CD14-positive monocyte (primary cell): ENCODE data around the gene EML6. TPM values are rescaled to one million over a fixed set of nuclear protein-coding genes. Genes with fewer than 3 reads are reported as not detected.

Source experiments
- DNase-seq, 3 donors: peaks; one replicate each; pipeline ENCODE4 v3.0.0-alpha.2; 2011 to 2022
- H2AFZ ChIP-seq: 2 replicates; pipeline ENCODE4 v1.6.0; 2012; ENCODE audit warnings: mild to moderate bottlenecking, low read depth, low read length, inconsistent platforms; ENCODE audit not compliant: insufficient read depth, poor library complexity, severe bottlenecking
- H3K27ac ChIP-seq, 2 donors: 1 replicate in 1 of 2; 2 replicates in 1 of 2; pipeline ENCODE4 v1.5.1; 2012 to 2013; ENCODE audit warnings: low read length in 2 of 2, control low read depth in 1 of 2, inconsistent platforms in 1 of 2, low read depth in 1 of 2, mild to moderate bottlenecking in 1 of 2
- H3K27me3 ChIP-seq, 2 donors: one replicate each; pipeline versions ENCODE4 v1.6.0 to v1.6.1; 2011 to 2013; ENCODE audit warnings: low read length in 2 of 2; ENCODE audit not compliant: control insufficient read depth in 2 of 2, insufficient read depth in 2 of 2
- H3K36me3 ChIP-seq, 2 donors: replicated peaks in 1 of 2; 1 replicate in 1 of 2; 2 replicates in 1 of 2; pipeline versions ENCODE4 v1.5.1 to v1.6.1; 2012 to 2013; ENCODE audit warnings: low read length in 2 of 2, control low read depth in 1 of 2, inconsistent platforms in 1 of 2, mild to moderate bottlenecking in 1 of 2; ENCODE audit not compliant: insufficient read depth in 2 of 2, control insufficient read depth in 1 of 2
- H3K4me1 ChIP-seq, 2 donors: 1 replicate in 1 of 2; 2 replicates in 1 of 2; pipeline versions ENCODE4 v1.5.1 to v1.6.1; 2012 to 2013; ENCODE audit warnings: low read length in 2 of 2, control low read depth in 1 of 2, inconsistent platforms in 1 of 2, mild to moderate bottlenecking in 1 of 2, moderate library complexity in 1 of 2; ENCODE audit not compliant: insufficient read depth in 2 of 2, control insufficient read depth in 1 of 2
- H3K4me2 ChIP-seq: replicated peaks from 2 replicates; pipeline ENCODE3; 2012; ENCODE audit warnings: low read length, moderate library complexity, mild to moderate bottlenecking; ENCODE audit not compliant: poor library complexity, severe bottlenecking; ENCODE audit errors: extremely low read depth
- H3K4me3 ChIP-seq, 3 experiments: fragments of 200-600 bp in 1 of 3; sonication (generic) in 1 of 3; replicated peaks in 1 of 3; 1 replicate in 2 of 3; 2 replicates in 1 of 3; pipeline ENCODE4 v1.5.1; 2011 to 2013; ENCODE audit warnings: low read length in 3 of 3, mild to moderate bottlenecking in 3 of 3, control low read depth in 2 of 3, low read depth in 2 of 3, inconsistent platforms in 1 of 3, moderate library complexity in 1 of 3
- H3K79me2 ChIP-seq: 2 replicates; pipeline ENCODE4 v1.6.0; 2012; ENCODE audit warnings: mild to moderate bottlenecking, control low read depth, inconsistent platforms, low read length, moderate library complexity; ENCODE audit not compliant: insufficient read depth
- H3K9ac ChIP-seq: 2 replicates; pipeline ENCODE4 v1.6.0; 2017; ENCODE audit warnings: low read length, mild to moderate bottlenecking; ENCODE audit not compliant: insufficient read depth, poor library complexity, severe bottlenecking
- H3K9me3 ChIP-seq, 2 donors: replicated peaks in 1 of 2; 1 replicate in 1 of 2; 2 replicates in 1 of 2; pipeline versions ENCODE4 v1.5.1 to v1.6.1; 2012 to 2013; ENCODE audit warnings: low read length in 2 of 2, control low read depth in 1 of 2; ENCODE audit not compliant: control insufficient read depth in 1 of 2, insufficient read depth in 1 of 2
- H4K20me1 ChIP-seq: 2 replicates; pipeline ENCODE4 v1.6.0; 2012; ENCODE audit warnings: mild to moderate bottlenecking, low read length, control low read depth, moderate library complexity; ENCODE audit not compliant: insufficient read depth
- H3K27ac Mint-ChIP-seq, 7 donors: one replicate each; pipeline ENCODE4 v1.8.0; 2020; ENCODE audit warnings: mild to moderate bottlenecking in 7 of 7, mixed read lengths in 7 of 7, moderate library complexity in 6 of 7, inconsistent platforms in 2 of 7
- H3K27me3 Mint-ChIP-seq, 3 donors: one replicate each; pipeline ENCODE4 v1.8.0; 2021 to 2022; ENCODE audit warnings: low read depth in 3 of 3, mild to moderate bottlenecking in 3 of 3, mixed read lengths in 3 of 3, moderate library complexity in 3 of 3, inconsistent platforms in 1 of 3
- H3K36me3 Mint-ChIP-seq, 2 donors: one replicate each; pipeline ENCODE4 v1.8.0; 2020; ENCODE audit warnings: mixed read lengths in 2 of 2, inconsistent platforms in 1 of 2, mild to moderate bottlenecking in 1 of 2
- H3K4me1 Mint-ChIP-seq: one replicate; pipeline ENCODE4 v1.8.0; 2020; ENCODE audit warnings: mild to moderate bottlenecking, mixed read lengths
- H3K4me3 Mint-ChIP-seq, 2 donors: one replicate each; pipeline ENCODE4 v1.8.0; 2020; ENCODE audit warnings: mild to moderate bottlenecking in 2 of 2, mixed read lengths in 2 of 2, moderate library complexity in 1 of 2
- H3K9me3 Mint-ChIP-seq, 7 donors: one replicate each; pipeline ENCODE4 v1.8.0; 2020 to 2022; ENCODE audit warnings: mixed read lengths in 7 of 7, mild to moderate bottlenecking in 6 of 7, moderate library complexity in 6 of 7, inconsistent platforms in 2 of 7
- WGBS: methylation state at CpG from one replicate; pipeline ENCODE4 v1.1.5; 2013; ENCODE audit warnings: missing lambda C conversion rate; ENCODE audit not compliant: insufficient coverage; 5-methylcytosine and 5-hydroxymethylcytosine counted together
- intact Hi-C, 2 donors: fragments of 100-400 bp; cut with micrococcal nuclease; formaldehyde crosslinking; loops; one replicate each; pipeline versions ENCODE4 v1.15.0 to v1.15.1; 2023
- polyA plus RNA-seq, 3 donors: library from polyadenylated mRNA; depleted of rRNA in 1 of 3; unstranded in 2 of 3; stranded (reverse) in 1 of 3; fragments of 300-500 nt in 2 of 3; fragments of >200 nt in 1 of 3; fragmentation: Illumina TruSeq in 2 of 3; gene quantifications; 1 replicate in 2 of 3; 2 replicates in 1 of 3; pipeline ENCODE4 v1.2.3, GENCODE V29; 2012 to 2021
- TF ChIP-seq, protein P1 (sequence below): fragments of 200-600 bp; IDR thresholded peaks from one replicate; pipeline ENCODE4 v1.8.0; 2022; ENCODE audit warnings: antibody characterized with exemption, mild to moderate bottlenecking

Gene EML6
- polyA plus RNA-seq, 3 donors, result 0.79 TPM; not detected in 2

DNA sequence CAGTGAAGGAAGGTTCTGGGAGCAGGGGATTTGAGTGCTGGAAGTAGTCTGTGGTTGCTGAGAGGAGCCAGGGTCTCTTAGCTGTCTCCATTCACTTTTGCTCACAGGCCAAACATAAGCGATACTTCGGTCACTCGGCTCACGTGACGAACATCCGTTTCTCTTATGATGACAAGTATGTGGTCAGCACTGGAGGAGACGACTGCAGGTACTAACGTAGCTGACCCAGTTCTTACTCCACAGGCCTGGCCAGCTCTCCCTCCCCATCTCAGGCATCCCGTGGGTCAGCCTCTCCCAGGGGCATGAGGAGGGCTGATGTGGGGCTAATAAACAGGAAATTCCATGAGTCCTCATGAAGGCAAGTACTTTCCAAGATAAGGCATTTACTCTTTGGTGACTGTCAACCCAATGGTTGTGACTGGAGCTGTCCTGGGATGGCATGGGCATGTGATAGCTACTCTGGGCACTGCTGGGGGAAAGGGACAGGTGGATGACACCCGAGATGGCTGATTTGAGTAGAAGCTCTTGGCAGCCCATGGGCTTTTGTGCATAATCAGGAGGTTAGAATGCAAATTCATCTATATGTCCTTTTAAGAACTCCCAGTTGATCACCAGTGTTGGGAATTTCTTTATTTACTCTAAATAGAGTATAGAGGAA is 245.2 kb downstream of the EML6 start:
- peaks cover 69% of the 10 kb centered on the region for H4K20me1 ChIP-seq

DNA sequence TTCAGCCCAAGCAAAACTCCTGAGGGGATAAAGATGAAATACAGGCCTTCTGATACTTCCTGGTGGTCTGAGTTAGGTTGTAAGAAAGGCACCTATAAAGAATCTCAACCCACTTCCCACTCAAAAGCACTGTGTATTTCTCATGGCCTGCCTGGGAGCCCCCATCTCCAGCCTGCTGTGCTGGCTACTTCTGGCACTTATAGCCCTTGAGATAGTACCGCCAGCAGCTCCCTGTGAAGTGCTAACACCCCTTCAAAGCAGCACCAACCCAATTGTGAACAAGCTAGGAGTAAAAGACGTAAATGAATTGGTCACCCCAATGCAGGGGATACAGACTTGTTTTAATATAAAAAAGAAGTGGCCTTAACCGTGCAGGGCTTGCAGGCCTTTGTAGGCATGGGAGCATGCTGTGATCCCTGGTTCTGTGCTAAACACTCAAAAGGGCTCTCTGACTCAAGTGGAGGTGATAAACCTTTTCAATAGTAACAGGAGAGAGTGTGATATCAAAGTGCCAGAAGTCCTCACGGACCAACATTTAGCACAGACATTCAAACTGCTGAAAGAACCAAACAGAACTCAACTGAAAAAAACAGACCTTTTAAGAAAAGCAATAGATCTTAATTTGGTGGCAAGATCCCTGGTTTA is 246.0 kb downstream of the EML6 start:
- H3K27ac Mint-ChIP-seq, result peak overlapping the region in 1 of 7 donors; percentile 57
- peaks cover 58 to 59% of the 10 kb centered on the region in 2 donors for H3K36me3 Mint-ChIP-seq
- H4K20me1 ChIP-seq, result peaks cover 76% of the 10 kb centered on the region

More for the DNA sequence above, 245.2 kb downstream of the EML6 start:
- peaks cover 9% of the 10 kb centered on the region for H3K79me2 ChIP-seq
- H2AFZ ChIP-seq, result no peak overlapping the region
- H3K9me3 ChIP-seq, result no peaks in the 10 kb centered on the region
- Mint-ChIP-seq H3K9me3 (peaks cover 0 to 2% (median 0%) of the 10 kb centered on the region in 7 donors), H3K27me3 (no peaks in the 10 kb centered on the region), H3K36me3 (peaks cover 55% of the 10 kb centered on the region in 2 donors), H3K4me3 (no peak overlapping the region), H3K4me1 (peaks cover 3% of the 10 kb centered on the region), H3K27ac (peak overlapping the region in 5 of 7 donors; percentile 2 to 73 (median 55))
- no peak overlapping the region for H3K4me2 ChIP-seq
- H3K27ac ChIP-seq, result no peak overlapping the region
- TF ChIP-seq, protein P1, sequence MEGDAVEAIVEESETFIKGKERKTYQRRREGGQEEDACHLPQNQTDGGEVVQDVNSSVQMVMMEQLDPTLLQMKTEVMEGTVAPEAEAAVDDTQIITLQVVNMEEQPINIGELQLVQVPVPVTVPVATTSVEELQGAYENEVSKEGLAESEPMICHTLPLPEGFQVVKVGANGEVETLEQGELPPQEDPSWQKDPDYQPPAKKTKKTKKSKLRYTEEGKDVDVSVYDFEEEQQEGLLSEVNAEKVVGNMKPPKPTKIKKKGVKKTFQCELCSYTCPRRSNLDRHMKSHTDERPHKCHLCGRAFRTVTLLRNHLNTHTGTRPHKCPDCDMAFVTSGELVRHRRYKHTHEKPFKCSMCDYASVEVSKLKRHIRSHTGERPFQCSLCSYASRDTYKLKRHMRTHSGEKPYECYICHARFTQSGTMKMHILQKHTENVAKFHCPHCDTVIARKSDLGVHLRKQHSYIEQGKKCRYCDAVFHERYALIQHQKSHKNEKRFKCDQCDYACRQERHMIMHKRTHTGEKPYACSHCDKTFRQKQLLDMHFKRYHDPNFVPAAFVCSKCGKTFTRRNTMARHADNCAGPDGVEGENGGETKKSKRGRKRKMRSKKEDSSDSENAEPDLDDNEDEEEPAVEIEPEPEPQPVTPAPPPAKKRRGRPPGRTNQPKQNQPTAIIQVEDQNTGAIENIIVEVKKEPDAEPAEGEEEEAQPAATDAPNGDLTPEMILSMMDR, result no peak
- WGBS, result 96% methylated on average over 7 of the region's 10 CpGs
- H3K4me1 ChIP-seq, result no peaks in the 10 kb centered on the region
- no peaks in the 10 kb centered on the region for H3K27me3 ChIP-seq
- DNase-seq, result no peak
- no peak overlapping the region for H3K4me3 ChIP-seq
- H3K36me3 ChIP-seq, result peaks cover 38 to 59% of the 10 kb centered on the region in 2 donors
- H3K9ac ChIP-seq, result no peak overlapping the region
- intact Hi-C loops, result no loop called here

More for the DNA sequence above, 246.0 kb downstream of the EML6 start:
- H3K4me2 ChIP-seq, result no peak overlapping the region
- no peaks in the 10 kb centered on the region for H3K27me3 Mint-ChIP-seq
- no peak overlapping the region for H3K27ac ChIP-seq
- H3K4me3 ChIP-seq, result no peak overlapping the region
- H3K27me3 ChIP-seq, result no peaks in the 10 kb centered on the region
- no CpG with 5 or more reads among the region's 4 CpGs for WGBS
- H2AFZ ChIP-seq, result no peak overlapping the region
- H3K4me1 Mint-ChIP-seq, result peaks cover 3% of the 10 kb centered on the region
- no peak for DNase-seq
- TF ChIP-seq, protein P1, result no peak
- H3K4me1 ChIP-seq, result no peaks in the 10 kb centered on the region
- H3K4me3 Mint-ChIP-seq, result no peak overlapping the region
- H3K79me2 ChIP-seq, result peaks cover 16% of the 10 kb centered on the region
- H3K9ac ChIP-seq, result no peak overlapping the region
- H3K36me3 ChIP-seq, result peaks cover 40 to 66% of the 10 kb centered on the region in 2 donors
- H3K9me3 Mint-ChIP-seq, result peaks cover 0 to 2% (median 0%) of the 10 kb centered on the region in 7 donors
- intact Hi-C loops, result no loop called here
- H3K9me3 ChIP-seq, result no peaks in the 10 kb centered on the region
